Stimulated activated CD8-positive, alpha-beta memory T cell treated with anti-CD3 and anti-CD28 coated beads, Interleukin-7, amount 100 ng/mL, for 24 hours (primary cell): ENCODE measurements around the gene ZNF124.

Experiments
- DNase-seq: peaks from one replicate; pipeline ENCODE4 v3.0.0-alpha.2; 2020; ENCODE audit warnings: low read depth

Gene ZNF124

DNA sequence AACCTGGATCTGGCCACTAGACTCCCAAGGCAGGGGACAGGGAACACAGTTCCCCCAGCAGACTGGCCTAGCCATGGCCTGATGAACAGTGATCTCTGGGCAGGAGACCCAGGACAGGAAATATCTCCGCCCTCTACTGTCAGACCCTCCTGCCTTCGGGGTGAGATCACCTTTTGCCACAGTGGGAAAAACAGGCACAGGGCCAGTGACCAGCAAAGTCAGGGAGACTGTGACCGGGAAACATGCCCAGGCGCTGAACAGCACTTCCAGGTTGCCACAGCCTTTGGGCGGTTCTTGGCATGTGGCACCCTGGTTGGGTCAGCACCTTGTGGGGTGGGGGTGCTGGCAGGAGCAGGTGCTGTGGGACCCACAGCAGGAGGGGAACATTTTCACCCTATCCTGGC, 58.7 kb downstream of the ZNF124 start:
- DNase-seq, result no peak

DNA sequence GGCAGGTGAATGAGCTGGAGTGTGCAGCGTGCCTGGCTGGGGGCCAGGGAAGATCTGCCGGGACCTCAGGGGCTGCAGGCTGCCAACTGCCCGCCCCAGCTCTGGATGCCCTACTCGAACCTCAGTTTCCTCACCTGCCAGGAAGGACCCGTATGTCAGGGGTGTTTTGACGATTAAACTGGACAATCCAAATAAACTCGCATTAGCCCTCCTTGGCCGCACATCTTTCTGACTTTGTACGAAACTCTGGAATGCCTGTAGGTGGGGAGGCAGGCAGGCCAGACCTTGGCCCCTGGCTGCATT, 59.4 kb downstream of the ZNF124 start:
- DNase-seq, result no peak

DNA sequence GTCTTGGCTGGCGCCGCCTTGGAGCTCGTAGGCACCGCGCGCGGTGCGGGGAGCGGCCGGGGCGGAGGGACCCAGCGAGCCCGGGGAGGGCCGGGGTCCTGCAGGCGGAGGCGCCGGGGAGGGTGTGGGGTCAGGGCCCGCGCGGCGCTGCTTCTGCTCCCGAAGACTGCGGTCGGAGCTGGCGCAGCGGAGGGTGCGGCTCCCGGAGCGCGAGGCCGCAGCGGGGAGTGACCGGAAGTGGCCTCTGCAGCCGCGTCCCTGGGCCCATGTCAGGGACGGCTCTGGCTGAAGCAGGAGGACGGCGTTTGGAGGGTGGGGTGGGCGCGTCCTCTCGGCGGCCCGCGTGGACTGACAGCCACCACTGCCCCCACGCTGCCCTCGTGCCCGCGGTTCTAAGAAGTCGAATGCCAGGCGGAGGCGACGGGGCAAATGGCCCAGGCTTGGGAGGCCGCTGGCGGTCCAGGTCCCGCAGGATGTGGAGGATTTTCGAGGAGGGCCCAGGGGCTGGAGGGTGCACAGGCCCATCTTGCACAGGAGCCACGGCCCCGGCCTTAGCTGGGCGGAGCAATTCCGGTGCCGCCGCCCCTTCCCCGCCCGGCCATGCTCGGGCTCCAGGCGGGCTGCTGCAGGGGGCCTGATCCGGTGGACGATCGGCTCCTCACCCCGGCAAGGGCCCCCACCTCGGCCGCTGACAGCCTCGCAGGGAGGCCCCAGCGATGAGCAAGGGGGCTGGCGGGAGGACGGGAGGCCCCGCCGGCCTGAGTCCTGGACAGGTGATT, 59.9 kb downstream of the ZNF124 start:
- no peak for DNase-seq

DNA sequence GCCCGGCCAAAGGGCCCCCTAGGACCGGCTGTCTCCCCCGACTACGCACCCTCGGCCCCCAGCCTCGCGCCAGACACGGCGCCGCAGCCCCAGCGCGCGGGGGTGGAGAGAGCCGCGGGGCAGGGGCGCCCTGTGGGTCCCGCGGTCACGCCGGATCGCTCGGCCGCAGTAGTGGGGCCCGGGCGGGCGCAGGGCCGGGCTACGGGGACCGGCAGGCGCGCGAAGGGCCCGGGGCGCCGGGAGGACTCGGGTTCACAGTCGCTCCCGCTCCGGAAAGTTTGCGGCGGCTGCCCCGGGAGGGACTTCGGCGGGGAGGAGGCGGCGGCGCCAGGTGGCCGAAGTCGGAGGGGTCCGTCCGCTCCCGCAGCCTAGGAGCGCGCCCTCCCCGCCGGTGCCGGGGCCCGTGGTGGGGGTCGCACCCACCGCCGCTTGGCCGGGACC, 60.5 kb downstream of the ZNF124 start:
- DNase-seq, result no peak

DNA sequence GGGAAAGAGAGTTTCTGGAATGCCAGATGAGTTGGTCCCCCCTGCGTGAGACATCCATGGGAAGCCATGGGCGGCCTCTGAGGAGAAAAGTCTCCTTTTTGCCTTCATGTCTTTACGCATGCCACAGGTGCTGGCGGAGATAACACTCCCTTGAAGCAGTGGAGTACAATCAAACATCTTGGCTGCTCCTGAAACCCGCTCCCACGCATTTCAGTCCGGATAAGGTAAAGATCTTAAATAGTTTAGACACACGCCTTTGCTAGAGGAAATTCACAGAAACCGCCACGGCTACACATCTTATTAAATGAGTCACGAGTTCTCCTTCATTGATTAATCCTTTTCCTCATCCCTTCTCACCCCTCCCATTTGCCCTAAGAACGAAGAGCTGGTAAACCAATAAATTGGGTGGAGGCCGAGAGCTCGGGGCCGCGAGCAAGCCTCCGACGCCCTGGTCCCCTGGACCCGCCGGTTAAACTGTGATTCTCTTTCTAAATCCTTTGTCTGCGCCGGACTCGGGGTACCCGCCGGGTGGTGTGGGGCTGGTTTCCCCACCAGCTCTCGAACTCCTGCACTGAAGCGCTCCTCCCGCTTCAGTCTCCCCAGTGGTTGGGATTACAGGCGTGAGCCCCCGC, 61.1 kb downstream of the ZNF124 start:
- DNase-seq, result no peak

DNA sequence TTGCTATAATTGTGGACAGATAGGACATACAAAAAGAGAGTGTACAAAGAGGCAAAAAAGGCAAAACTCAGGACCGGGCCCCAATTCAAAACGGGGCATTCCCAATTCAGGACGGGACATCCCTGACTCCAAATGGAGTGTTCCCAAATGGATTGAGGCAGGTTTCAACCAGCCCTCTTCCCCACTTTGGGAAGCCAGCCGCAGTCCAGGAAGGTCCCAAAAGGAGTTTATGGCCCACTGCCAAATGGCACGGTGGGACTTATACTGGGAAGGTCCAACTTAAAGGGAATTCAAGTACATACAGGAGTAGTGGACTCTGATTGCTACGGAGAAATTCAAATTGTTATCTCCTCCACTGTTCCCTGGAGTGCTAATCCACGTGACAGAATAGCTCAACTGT, 64.1 kb downstream of the ZNF124 start:
- DNase-seq, result no peak

DNA sequence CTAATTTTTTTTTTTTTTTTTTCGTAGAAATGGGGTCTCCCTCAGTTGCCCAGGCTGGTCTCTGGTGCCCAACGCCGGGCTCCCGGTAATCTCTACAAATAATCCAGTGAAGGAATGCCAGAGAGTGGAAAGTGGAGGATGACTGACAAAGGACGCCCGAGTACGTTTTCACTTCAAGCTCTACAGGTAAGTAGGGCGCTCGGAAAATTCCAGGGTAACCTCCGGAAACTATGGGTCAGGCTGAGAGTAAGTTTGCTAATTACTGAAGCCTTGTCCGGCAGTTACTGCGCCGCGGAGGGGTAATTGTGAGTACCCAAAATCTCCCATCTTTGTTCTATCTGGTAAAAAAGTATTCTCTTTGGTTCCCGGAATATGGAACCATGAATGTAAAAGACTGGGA, 65.9 kb downstream of the ZNF124 start:
- DNase-seq, result no peak
